Retinal pigment epithelial cell (primary cell): ENCODE results near the gene RUNX2.

ENCODE experiments used
- DNase-seq: peaks from one replicate; pipeline ENCODE4 v3.0.0-alpha.2; 2010; ENCODE audit warnings: low read depth
- H3K4me3 ChIP-seq: 2 replicates; pipeline ENCODE4 v1.5.1; 2011; ENCODE audit warnings: mild to moderate bottlenecking, low read length, control low read depth, moderate library complexity
- TF ChIP-seq, protein P1 (sequence below): conservative IDR thresholded peaks from 2 replicates; pipeline ENCODE4 v1.5.1; 2011; ENCODE audit warnings: low read depth, low read length, control low read depth, inconsistent platforms

The RUNX2 gene

DNA sequence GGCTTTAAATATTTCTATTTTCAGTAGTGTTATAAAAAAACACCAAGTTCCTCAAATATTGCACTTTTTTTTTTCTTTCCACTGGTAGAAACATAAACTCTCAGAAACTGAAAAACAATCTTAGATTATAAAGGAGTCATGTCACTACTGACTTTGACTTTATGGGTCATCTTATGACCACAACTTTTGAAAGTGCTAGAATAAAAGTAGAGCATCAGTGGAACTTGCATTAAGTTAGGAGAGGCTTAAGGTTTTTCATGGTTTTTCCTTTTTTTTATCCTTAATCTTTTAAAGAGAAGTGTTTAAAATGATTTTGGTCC lies 106.2 kb downstream of the RUNX2 start:
- DNase-seq = no peak
- H3K4me3 ChIP-seq = no peak overlapping the region
- TF ChIP-seq, protein P1, sequence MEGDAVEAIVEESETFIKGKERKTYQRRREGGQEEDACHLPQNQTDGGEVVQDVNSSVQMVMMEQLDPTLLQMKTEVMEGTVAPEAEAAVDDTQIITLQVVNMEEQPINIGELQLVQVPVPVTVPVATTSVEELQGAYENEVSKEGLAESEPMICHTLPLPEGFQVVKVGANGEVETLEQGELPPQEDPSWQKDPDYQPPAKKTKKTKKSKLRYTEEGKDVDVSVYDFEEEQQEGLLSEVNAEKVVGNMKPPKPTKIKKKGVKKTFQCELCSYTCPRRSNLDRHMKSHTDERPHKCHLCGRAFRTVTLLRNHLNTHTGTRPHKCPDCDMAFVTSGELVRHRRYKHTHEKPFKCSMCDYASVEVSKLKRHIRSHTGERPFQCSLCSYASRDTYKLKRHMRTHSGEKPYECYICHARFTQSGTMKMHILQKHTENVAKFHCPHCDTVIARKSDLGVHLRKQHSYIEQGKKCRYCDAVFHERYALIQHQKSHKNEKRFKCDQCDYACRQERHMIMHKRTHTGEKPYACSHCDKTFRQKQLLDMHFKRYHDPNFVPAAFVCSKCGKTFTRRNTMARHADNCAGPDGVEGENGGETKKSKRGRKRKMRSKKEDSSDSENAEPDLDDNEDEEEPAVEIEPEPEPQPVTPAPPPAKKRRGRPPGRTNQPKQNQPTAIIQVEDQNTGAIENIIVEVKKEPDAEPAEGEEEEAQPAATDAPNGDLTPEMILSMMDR = no peak

DNA sequence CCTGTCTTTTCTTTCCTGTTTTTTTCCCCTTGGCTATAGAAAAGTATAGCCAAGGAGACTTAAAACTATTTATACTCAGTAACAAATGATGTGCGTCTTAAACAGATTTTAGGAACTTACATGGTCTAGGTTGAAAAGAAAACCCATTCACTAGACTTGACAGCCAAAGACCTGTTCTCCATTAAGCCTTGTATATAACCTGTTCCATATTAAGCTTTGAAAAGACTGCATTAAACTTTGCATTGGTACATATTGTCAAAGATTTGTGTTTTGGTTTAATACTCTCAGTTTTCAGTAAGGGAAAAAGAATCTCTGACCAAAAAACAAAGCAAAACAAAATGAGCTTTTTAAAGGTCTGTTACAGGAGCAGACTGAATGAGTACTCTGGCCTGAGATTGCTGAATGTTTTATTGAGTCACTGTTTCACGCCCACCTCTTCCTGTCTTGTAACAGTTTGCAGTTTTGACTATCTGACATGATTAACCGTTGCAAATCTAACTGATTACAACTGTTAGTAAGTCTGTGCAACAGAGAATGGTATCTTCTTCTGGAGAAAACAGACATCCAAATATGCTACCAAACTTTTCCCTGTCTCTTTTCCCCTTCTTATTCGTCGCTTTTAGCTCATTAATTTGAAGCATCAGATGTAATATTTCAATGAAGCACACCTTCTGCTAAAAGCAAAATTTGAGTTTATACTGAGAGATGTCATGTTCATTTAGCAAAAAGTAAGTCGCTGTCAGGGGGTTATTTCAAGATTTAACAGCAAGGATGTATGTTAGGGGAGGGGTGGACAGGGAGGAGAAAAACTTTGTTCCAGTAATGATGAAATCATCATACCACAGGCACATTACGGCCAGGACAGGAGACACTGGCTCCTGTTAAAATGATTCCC lies 108.7 kb downstream of the RUNX2 start:
- no peak overlapping the region for H3K4me3 ChIP-seq
- TF ChIP-seq, protein P1 = no peak
- no peak for DNase-seq

DNA sequence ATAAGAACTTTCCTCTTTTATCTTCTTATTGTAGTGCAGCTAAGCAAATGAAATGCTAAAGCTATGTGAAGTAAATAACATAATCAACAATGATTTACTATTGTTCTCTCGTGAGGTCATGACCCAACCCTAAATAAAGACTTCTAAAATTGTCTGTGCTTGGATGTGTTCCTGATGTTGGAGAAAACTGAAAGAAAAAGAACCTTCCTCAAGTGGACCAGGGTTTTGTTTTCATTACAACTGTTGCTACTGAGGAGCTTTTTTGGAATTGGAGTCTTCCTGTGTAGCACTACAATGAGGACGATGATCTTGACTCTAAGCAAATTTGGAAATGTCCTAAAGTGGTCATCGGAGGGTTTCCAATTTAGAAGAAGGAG lies 109.3 kb downstream of the RUNX2 start:
- no peak overlapping the region for H3K4me3 ChIP-seq
- no peak for DNase-seq
- TF ChIP-seq, protein P1 = no peak

DNA sequence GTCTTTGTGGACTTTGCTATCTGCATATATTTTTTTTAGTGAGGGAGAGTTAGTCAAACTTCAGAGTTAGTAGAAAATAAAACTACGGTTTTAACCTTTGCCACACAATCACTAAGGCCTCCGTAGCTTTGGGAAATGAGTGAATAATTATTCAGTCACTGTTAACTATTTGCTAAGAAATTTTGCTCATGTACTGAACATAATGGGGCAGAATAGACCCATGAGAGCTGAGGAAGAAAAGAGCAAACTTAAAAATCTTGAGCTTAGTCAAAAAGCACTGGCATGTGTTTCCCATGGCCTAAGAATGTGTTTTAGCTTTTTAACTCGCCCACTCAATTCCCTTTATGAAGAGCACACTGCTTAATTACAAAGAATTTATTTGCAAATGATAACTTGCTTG lies 110.0 kb downstream of the RUNX2 start:
- no peak overlapping the region for H3K4me3 ChIP-seq
- TF ChIP-seq, protein P1 = no peak

DNA sequence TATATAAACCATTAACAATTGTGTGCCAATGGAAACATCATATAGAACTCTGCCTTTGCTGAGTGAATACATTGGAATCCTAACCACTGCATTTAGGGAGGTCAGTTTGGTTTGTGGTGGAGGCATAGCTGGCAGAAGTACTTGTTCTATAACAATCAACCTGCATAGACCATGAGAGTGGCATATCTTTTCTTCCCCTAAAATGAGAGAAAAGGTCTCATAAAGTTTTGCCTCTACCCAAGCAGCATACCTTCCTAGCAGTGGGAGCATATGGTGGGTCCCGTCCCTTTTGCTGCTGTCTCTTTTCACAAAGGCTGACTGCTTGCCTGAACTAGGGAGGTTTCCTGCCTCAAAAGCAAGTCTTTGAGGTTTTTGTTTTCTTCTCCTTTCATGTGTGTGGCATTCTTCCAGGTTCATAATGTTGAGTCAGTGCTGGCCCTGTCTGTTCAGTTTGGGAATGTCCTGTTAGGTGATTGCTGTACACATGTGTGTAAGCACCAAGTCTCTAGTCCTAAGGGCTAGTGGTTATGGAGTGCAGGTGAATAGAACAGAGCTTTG lies 110.8 kb downstream of the RUNX2 start:
- TF ChIP-seq, protein P1 = no peak
- no peak for DNase-seq
- no peak overlapping the region for H3K4me3 ChIP-seq

More for the DNA sequence above, 110.0 kb downstream of the RUNX2 start:
- no peak for DNase-seq

DNA sequence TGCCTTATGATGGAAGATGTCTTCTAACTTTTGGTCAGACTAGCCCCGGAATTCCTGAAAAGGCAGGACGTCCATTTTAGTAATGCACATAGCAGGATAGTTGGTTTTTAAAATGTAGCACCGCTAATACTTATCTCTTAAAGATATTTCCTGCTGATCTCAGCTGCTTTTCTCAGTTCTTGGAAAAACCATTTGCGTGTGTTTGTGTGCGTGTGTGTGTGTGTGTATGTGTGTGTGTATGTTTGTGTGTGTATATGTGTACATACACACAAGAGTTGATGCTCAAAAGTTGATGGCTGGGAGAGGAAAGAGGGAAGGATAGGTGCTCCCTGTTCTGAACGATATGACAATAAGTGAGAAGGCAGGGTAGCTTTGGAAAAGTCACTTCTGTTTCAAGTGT lies 111.3 kb downstream of the RUNX2 start:
- H3K4me3 ChIP-seq = no peak overlapping the region
- DNase-seq = no peak
- TF ChIP-seq, protein P1 = no peak

DNA sequence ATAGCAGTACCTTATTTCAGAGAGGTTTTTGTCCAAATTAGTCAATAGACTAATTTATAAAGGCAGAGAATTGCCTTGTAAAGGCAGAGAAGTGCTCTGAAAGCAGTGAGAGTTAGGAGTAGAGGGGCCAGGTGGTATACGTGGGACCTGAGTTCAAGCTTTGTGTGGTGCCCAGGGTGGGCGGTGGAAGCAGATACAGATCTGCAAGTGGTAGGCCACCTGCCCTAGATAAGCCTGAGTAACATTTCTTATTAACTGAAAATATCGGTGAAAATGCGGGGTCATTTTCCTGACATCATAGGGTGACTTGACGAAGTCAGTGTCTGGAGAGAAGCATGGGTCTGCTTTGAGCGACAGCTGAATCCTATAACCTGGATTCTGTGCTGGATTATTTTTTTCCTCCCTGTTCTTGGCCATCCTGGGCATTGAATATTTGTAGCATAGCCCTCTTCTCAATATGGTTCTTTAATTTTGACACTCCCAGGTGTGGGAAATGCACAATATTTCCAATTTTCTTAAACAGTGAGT lies 111.8 kb downstream of the RUNX2 start:
- DNase-seq = no peak
- TF ChIP-seq, protein P1 = no peak
- no peak overlapping the region for H3K4me3 ChIP-seq
